Liver (tissue), 9 donors: Measurements from ENCODE around the gene PRAF2. TPM values are rescaled to one million over a fixed set of nuclear protein-coding genes. Genes with fewer than 3 reads are reported as not detected.

Source experiments
- DNase-seq: peaks from one replicate; pipeline ENCODE4 v3.0.0-alpha.2; 2017; ENCODE audit warnings: low spot score
- H3K27ac ChIP-seq, 2 donors: one replicate each; pipeline ENCODE4 v1.7.0; 2013; ENCODE audit warnings: inconsistent platforms in 2 of 2, low read length in 2 of 2, control low read depth in 1 of 2, low read depth in 1 of 2, mild to moderate bottlenecking in 1 of 2
- H3K27me3 ChIP-seq, 4 donors: one replicate each; pipeline versions ENCODE4 v1.6.1 to v1.7.0; 2013; ENCODE audit warnings: low read length in 3 of 4, inconsistent platforms in 1 of 4, mild to moderate bottlenecking in 1 of 4, moderate library complexity in 1 of 4; ENCODE audit not compliant: control insufficient read depth in 4 of 4, insufficient read depth in 4 of 4
- H3K36me3 ChIP-seq, 4 donors: one replicate each; pipeline versions ENCODE4 v1.6.1 to v1.7.0; 2013; ENCODE audit warnings: low read length in 3 of 4, mild to moderate bottlenecking in 3 of 4, low read depth in 1 of 4, moderate library complexity in 1 of 4; ENCODE audit not compliant: control insufficient read depth in 4 of 4, insufficient read depth in 3 of 4
- H3K4me1 ChIP-seq, 4 donors: one replicate each; pipeline versions ENCODE4 v1.6.1 to v1.7.0; 2013; ENCODE audit warnings: low read length in 3 of 4, mild to moderate bottlenecking in 3 of 4, moderate library complexity in 1 of 4; ENCODE audit not compliant: control insufficient read depth in 4 of 4, insufficient read depth in 4 of 4
- H3K4me3 ChIP-seq, 3 donors: one replicate each; pipeline versions ENCODE4 v1.6.1 to v1.7.0; 2013; ENCODE audit warnings: low read length in 3 of 3, control low read depth in 1 of 3, low read depth in 1 of 3, mild to moderate bottlenecking in 1 of 3
- H3K9ac ChIP-seq, 2 donors: one replicate each; pipeline ENCODE4 v1.7.0; 2013; ENCODE audit warnings: low read length in 2 of 2, mild to moderate bottlenecking in 2 of 2, moderate library complexity in 2 of 2, control low read depth in 1 of 2, low read depth in 1 of 2
- H3K9me3 ChIP-seq, 4 donors: one replicate each; pipeline versions ENCODE4 v1.6.1 to v1.7.0; 2013; ENCODE audit warnings: low read length in 3 of 4; ENCODE audit not compliant: control insufficient read depth in 4 of 4
- FOXA1 ChIP-seq: IDR thresholded peaks from 2 replicates; pipeline ENCODE4 v1.6.1; 2016; ENCODE audit warnings: antibody characterized with exemption
- FOXA2 ChIP-seq: IDR thresholded peaks from 2 replicates; pipeline ENCODE4 v1.6.1; 2016; ENCODE audit warnings: antibody characterized with exemption
- GABPA ChIP-seq, 2 donors: IDR thresholded peaks in 1 of 2; conservative IDR thresholded peaks in 1 of 2; 2 replicates each; pipeline ENCODE4 v1.6.1; 2016; ENCODE audit warnings: antibody characterized with exemption in 2 of 2, mild to moderate bottlenecking in 1 of 2, moderate library complexity in 1 of 2
- HNF4A ChIP-seq, 2 donors: conservative IDR thresholded peaks; 2 replicates each; pipeline ENCODE4 v1.6.1; 2016; ENCODE audit warnings: antibody characterized with exemption in 2 of 2, mild to moderate bottlenecking in 2 of 2
- HNF4G ChIP-seq: IDR thresholded peaks from 2 replicates; pipeline ENCODE4 v1.6.1; 2016; ENCODE audit warnings: antibody characterized with exemption
- JUND ChIP-seq, 2 donors: IDR thresholded peaks; 2 replicates each; pipeline ENCODE4 v1.6.1; 2016; ENCODE audit warnings: antibody characterized with exemption in 2 of 2
- NR2F2 ChIP-seq: IDR thresholded peaks from 2 replicates; pipeline ENCODE4 v1.6.1; 2016; ENCODE audit warnings: antibody characterized with exemption
- RAD21 ChIP-seq, 2 donors: IDR thresholded peaks; 2 replicates each; pipeline ENCODE4 v1.6.1; 2016; ENCODE audit warnings: antibody characterized with exemption in 2 of 2, mild to moderate bottlenecking in 2 of 2
- RXRA ChIP-seq, 2 donors: IDR thresholded peaks; 2 replicates each; pipeline ENCODE4 v1.6.1; 2017 to 2018; ENCODE audit warnings: antibody characterized with exemption in 2 of 2, mild to moderate bottlenecking in 1 of 2
- SP1 ChIP-seq: IDR thresholded peaks from 2 replicates; pipeline ENCODE4 v1.6.1; 2018; ENCODE audit warnings: antibody characterized with exemption, mild to moderate bottlenecking
- TAF1 ChIP-seq: conservative IDR thresholded peaks from 2 replicates; pipeline ENCODE4 v1.6.1; 2016; ENCODE audit warnings: antibody characterized with exemption, mild to moderate bottlenecking
- YY1 ChIP-seq: IDR thresholded peaks from 2 replicates; pipeline ENCODE4 v1.6.1; 2016; ENCODE audit warnings: antibody characterized with exemption, mild to moderate bottlenecking
- WGBS: extraction: QIAGEN DNeasy Blood & Tissue Kit; methylation state at CpG from one replicate; pipeline ENCODE4 v1.1.7; 2013; 5-methylcytosine and 5-hydroxymethylcytosine counted together
- polyA plus RNA-seq, 2 donors: library from polyadenylated mRNA; stranded (reverse) in 1 of 2; unstranded in 1 of 2; fragments of 200-250 nt in 1 of 2; fragments of >200 nt in 1 of 2; fragmentation: Nextera tagmentation in 1 of 2; extraction: Ambion mirVana in 1 of 2; gene quantifications; one replicate each; pipeline versions ENCODE4 v1.2.1 to v1.2.3, GENCODE V29; 2013 to 2015
- total RNA-seq, 2 donors: library from RNA; depleted of rRNA; stranded (reverse); fragments of >200 nt; gene quantifications; one replicate each; pipeline ENCODE4 v1.2.3, GENCODE V29; 2014
- TF ChIP-seq, protein P1 (sequence below): IDR thresholded peaks from 2 replicates; pipeline ENCODE4 v1.6.1; 2016; ENCODE audit warnings: antibody characterized with exemption
- TF ChIP-seq, protein P2 (sequence below): IDR thresholded peaks from 2 replicates; pipeline ENCODE4 v1.6.1; 2016; ENCODE audit warnings: antibody characterized with exemption
- TF ChIP-seq, protein P3 (sequence below): fragments of 150-350 bp; IDR thresholded peaks from 2 replicates; pipeline ENCODE4 v1.5.1; 2017; ENCODE audit warnings: improper control_type of control experiment, low read depth, low read length; ENCODE audit not compliant: missing input control
- TF ChIP-seq, protein P4 (sequence below): IDR thresholded peaks from 2 replicates; pipeline ENCODE4 v1.6.1; 2016; ENCODE audit warnings: antibody characterized with exemption, mild to moderate bottlenecking
- TF ChIP-seq, protein P5 (sequence below): IDR thresholded peaks from 2 replicates; pipeline ENCODE4 v1.6.1; 2016; ENCODE audit warnings: antibody characterized with exemption
- donor health status: healthy.
- donor health status: healthy.
- donor health status: healthy.
- donor health status: healthy.
- donor health status: healthy.

PRAF2 gene
- total and polyA plus RNA-seq, 4 donors: 1.4 to 8.2 (median 3.9) TPM

DNA sequence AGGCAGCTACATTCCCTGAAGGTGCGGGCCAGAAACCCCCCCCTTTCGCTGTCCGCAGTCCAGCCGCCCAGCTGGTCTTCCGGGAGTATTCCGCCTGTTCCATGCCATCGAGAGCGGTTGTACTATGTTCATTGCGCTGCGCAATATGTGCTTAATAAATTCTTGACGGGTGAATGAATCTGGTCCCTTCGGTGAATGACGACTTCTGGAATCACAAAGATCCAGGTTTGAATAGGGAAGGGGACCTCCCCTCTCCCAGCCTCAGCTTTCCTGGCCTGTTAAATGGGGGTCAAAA, 29.9 kb downstream of the PRAF2 start:
- TF ChIP-seq RXRA (IDR thresholded peaks at IDR 0.05) (no peak), TAF1 (peak; percentile 73), YY1 (no peak), HNF4A (conservative IDR thresholded peaks at IDR 0.05) (peak; percentile 19 to 44)
- TF ChIP-seq, protein P1, sequence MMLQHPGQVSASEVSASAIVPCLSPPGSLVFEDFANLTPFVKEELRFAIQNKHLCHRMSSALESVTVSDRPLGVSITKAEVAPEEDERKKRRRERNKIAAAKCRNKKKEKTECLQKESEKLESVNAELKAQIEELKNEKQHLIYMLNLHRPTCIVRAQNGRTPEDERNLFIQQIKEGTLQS: no peak
- WGBS: 7% methylated on average over 13 of the region's 13 CpGs
- H3K4me1 ChIP-seq: peaks cover 5 to 24% (median 12%) of the 10 kb centered on the region in 4 donors

DNA sequence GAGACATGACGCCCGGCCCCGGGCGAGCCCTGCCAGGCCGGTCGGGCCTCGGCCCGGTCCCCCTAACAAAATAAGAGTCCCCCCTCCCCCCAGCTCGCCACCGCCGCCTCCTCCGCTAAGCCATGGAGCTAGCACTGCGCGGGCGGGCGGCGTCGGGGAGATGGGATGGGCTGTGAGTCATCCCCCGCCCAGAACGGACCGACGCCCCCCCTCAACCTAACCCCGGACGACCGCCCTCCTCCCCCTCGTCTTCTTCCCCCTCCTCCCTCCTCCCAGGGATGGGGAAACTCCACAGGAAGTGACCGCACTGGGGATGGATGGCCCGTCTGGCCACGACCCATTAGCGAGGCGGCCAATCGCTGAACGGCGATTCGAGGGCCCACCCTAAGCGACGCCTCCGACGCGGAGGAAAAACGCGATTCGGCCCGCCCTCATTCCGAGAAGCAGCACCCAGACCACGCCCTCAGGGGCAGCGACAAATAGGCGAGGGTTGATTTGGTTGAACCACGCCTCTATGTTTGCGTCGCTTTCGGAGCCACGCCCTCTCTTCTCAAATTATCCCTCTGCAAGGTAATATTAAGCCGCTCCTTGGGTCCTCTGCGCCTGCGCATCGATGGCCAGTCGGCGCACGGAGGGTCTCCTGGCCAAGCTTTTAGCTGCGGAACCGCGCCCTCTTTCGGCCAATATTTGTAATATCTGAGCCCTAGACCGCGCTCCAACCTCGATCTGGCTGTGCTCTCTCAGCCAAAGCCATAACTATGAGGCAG, 30.4 kb downstream of the PRAF2 start, which contains the start of gene TFE3:
Gene TFE3, minus strand, starts transcription at position 138 of the 767 bp plus-strand sequence. Its CDS starts 131 bp downstream, at position 7.
- peak; percentile 92 for DNase-seq
- H3K9me3 ChIP-seq: no peaks in the 10 kb centered on the region
- peak; percentile 79 to 83 for TF ChIP-seq RAD21 (IDR thresholded peaks at IDR 0.05)
- no peak for TF ChIP-seq TAF1
- peak; percentile 50 for TF ChIP-seq YY1
- TF ChIP-seq, protein P2, sequence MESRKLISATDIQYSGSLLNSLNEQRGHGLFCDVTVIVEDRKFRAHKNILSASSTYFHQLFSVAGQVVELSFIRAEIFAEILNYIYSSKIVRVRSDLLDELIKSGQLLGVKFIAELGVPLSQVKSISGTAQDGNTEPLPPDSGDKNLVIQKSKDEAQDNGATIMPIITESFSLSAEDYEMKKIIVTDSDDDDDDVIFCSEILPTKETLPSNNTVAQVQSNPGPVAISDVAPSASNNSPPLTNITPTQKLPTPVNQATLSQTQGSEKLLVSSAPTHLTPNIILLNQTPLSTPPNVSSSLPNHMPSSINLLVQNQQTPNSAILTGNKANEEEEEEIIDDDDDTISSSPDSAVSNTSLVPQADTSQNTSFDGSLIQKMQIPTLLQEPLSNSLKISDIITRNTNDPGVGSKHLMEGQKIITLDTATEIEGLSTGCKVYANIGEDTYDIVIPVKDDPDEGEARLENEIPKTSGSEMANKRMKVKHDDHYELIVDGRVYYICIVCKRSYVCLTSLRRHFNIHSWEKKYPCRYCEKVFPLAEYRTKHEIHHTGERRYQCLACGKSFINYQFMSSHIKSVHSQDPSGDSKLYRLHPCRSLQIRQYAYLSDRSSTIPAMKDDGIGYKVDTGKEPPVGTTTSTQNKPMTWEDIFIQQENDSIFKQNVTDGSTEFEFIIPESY: peak; percentile 46
- TF ChIP-seq, protein P3, sequence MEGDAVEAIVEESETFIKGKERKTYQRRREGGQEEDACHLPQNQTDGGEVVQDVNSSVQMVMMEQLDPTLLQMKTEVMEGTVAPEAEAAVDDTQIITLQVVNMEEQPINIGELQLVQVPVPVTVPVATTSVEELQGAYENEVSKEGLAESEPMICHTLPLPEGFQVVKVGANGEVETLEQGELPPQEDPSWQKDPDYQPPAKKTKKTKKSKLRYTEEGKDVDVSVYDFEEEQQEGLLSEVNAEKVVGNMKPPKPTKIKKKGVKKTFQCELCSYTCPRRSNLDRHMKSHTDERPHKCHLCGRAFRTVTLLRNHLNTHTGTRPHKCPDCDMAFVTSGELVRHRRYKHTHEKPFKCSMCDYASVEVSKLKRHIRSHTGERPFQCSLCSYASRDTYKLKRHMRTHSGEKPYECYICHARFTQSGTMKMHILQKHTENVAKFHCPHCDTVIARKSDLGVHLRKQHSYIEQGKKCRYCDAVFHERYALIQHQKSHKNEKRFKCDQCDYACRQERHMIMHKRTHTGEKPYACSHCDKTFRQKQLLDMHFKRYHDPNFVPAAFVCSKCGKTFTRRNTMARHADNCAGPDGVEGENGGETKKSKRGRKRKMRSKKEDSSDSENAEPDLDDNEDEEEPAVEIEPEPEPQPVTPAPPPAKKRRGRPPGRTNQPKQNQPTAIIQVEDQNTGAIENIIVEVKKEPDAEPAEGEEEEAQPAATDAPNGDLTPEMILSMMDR: peak; percentile 66
- TF ChIP-seq RXRA (IDR thresholded peaks at IDR 0.05): peak; percentile 37 to 43
- peak; percentile 39 to 63 for TF ChIP-seq JUND (IDR thresholded peaks at IDR 0.05)
- TF ChIP-seq SP1: peak; percentile 88
- no peak for TF ChIP-seq NR2F2
- TF ChIP-seq, protein P1: peak; percentile 50
- TF ChIP-seq FOXA2: no peak
- TF ChIP-seq, protein P4, sequence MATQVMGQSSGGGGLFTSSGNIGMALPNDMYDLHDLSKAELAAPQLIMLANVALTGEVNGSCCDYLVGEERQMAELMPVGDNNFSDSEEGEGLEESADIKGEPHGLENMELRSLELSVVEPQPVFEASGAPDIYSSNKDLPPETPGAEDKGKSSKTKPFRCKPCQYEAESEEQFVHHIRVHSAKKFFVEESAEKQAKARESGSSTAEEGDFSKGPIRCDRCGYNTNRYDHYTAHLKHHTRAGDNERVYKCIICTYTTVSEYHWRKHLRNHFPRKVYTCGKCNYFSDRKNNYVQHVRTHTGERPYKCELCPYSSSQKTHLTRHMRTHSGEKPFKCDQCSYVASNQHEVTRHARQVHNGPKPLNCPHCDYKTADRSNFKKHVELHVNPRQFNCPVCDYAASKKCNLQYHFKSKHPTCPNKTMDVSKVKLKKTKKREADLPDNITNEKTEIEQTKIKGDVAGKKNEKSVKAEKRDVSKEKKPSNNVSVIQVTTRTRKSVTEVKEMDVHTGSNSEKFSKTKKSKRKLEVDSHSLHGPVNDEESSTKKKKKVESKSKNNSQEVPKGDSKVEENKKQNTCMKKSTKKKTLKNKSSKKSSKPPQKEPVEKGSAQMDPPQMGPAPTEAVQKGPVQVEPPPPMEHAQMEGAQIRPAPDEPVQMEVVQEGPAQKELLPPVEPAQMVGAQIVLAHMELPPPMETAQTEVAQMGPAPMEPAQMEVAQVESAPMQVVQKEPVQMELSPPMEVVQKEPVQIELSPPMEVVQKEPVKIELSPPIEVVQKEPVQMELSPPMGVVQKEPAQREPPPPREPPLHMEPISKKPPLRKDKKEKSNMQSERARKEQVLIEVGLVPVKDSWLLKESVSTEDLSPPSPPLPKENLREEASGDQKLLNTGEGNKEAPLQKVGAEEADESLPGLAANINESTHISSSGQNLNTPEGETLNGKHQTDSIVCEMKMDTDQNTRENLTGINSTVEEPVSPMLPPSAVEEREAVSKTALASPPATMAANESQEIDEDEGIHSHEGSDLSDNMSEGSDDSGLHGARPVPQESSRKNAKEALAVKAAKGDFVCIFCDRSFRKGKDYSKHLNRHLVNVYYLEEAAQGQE: peak; percentile 74
- TF ChIP-seq, protein P5, sequence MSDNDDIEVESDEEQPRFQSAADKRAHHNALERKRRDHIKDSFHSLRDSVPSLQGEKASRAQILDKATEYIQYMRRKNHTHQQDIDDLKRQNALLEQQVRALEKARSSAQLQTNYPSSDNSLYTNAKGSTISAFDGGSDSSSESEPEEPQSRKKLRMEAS: peak; percentile 11
- TF ChIP-seq GABPA (IDR thresholded peaks at IDR 0.05 in 1 of 2, conservative IDR thresholded peaks at IDR 0.05 in 1 of 2): peak; percentile 51 to 86
- no peak for TF ChIP-seq FOXA1
- TF ChIP-seq HNF4G: no peak
- peaks cover 5 to 24% (median 12%) of the 10 kb centered on the region in 4 donors for H3K4me1 ChIP-seq
- H3K36me3 ChIP-seq: peaks cover 0 to 8% (median 6%) of the 10 kb centered on the region in 4 donors
- H3K9ac ChIP-seq: peak within 1 kb of the TSS; percentile 88 to 93
- H3K27ac ChIP-seq: peak within 1 kb of the TSS; percentile 94 to 96
- under 1% methylated on average over 67 of the region's 67 CpGs for WGBS
- H3K27me3 ChIP-seq: no peaks in the 10 kb centered on the region
- peak within 1 kb of the TSS; percentile 11 to 82 (median 71) for H3K4me3 ChIP-seq

More for the DNA sequence above, 29.9 kb downstream of the PRAF2 start:
- Histone ChIP-seq H3K9me3 (no peaks in the 10 kb centered on the region), H3K9ac (peak overlapping the region; percentile 82 to 83), H3K36me3 (peaks cover 0 to 7% (median 3%) of the 10 kb centered on the region in 4 donors), H3K27me3 (no peaks in the 10 kb centered on the region), H3K4me3 (peak overlapping the region in 1 of 3 donors; percentile 31), H3K27ac (peak overlapping the region; percentile 81 to 82)
- DNase-seq: no peak
